Measurements from ENCODE around the gene TAS1R3.
"Not testable (repeated sequence)": the region's sequence is repeated elsewhere in the genome, so short reads cannot be mapped to it uniquely, and the experiment has no call there.

DNA sequence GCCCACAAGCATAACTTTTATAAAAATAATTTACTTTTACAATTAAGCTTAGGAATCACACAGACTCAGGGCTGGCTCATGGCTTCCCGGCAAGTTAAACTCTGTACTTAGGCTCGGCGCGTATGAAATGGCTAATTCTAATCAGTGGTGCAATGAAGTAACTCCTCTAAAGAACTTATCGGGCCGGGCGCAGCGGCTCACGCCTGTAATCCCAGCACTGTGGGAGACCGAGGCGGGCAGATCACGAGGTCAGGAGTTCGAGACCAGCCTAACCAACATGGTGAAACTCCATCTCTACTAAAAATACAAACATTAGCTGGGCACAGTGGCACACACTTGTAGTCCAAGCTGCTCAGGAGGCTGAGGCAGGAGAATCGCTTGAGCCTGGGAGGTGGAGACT lies 39.0 kb downstream of the TAS1R3 start:
- TF ChIP-seq FOXP1 (CRISPR knock-in tag; IDR thresholded peaks at IDR 0.05; ENCODE audit: borderline replicate concordance); TEAD4 (CRISPR knock-in tag; IDR thresholded peaks at IDR 0.05); ZNF121 (CRISPR knock-in tag; IDR thresholded peaks at IDR 0.05); SMAD3 (CRISPR knock-in tag; IDR thresholded peaks at IDR 0.05; ENCODE audit: borderline replicate concordance); ETV6 (CRISPR knock-in tag; IDR thresholded peaks at IDR 0.05): not testable (repeated sequence)
- TF ChIP-seq, protein P1, sequence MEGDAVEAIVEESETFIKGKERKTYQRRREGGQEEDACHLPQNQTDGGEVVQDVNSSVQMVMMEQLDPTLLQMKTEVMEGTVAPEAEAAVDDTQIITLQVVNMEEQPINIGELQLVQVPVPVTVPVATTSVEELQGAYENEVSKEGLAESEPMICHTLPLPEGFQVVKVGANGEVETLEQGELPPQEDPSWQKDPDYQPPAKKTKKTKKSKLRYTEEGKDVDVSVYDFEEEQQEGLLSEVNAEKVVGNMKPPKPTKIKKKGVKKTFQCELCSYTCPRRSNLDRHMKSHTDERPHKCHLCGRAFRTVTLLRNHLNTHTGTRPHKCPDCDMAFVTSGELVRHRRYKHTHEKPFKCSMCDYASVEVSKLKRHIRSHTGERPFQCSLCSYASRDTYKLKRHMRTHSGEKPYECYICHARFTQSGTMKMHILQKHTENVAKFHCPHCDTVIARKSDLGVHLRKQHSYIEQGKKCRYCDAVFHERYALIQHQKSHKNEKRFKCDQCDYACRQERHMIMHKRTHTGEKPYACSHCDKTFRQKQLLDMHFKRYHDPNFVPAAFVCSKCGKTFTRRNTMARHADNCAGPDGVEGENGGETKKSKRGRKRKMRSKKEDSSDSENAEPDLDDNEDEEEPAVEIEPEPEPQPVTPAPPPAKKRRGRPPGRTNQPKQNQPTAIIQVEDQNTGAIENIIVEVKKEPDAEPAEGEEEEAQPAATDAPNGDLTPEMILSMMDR (IDR thresholded peaks at IDR 0.05), result not testable (repeated sequence)
- TF ChIP-seq, protein P2, sequence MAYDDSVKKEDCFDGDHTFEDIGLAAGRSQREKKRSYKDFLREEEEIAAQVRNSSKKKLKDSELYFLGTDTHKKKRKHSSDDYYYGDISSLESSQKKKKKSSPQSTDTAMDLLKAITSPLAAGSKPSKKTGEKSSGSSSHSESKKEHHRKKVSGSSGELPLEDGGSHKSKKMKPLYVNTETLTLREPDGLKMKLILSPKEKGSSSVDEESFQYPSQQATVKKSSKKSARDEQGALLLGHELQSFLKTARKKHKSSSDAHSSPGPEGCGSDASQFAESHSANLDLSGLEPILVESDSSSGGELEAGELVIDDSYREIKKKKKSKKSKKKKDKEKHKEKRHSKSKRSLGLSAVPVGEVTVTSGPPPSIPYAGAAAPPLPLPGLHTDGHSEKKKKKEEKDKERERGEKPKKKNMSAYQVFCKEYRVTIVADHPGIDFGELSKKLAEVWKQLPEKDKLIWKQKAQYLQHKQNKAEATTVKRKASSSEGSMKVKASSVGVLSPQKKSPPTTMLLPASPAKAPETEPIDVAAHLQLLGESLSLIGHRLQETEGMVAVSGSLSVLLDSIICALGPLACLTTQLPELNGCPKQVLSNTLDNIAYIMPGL (CRISPR knock-in tag; IDR thresholded peaks at IDR 0.05), result not testable (repeated sequence)
- TF ChIP-seq, protein P3, sequence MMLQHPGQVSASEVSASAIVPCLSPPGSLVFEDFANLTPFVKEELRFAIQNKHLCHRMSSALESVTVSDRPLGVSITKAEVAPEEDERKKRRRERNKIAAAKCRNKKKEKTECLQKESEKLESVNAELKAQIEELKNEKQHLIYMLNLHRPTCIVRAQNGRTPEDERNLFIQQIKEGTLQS (CRISPR knock-in tag; conservative IDR thresholded peaks at IDR 0.05), result not testable (repeated sequence)
- TF ChIP-seq, protein P4, sequence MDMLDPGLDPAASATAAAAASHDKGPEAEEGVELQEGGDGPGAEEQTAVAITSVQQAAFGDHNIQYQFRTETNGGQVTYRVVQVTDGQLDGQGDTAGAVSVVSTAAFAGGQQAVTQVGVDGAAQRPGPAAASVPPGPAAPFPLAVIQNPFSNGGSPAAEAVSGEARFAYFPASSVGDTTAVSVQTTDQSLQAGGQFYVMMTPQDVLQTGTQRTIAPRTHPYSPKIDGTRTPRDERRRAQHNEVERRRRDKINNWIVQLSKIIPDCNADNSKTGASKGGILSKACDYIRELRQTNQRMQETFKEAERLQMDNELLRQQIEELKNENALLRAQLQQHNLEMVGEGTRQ (CRISPR knock-in tag; IDR thresholded peaks at IDR 0.05), result not testable (repeated sequence)
- TF ChIP-seq, protein P5, sequence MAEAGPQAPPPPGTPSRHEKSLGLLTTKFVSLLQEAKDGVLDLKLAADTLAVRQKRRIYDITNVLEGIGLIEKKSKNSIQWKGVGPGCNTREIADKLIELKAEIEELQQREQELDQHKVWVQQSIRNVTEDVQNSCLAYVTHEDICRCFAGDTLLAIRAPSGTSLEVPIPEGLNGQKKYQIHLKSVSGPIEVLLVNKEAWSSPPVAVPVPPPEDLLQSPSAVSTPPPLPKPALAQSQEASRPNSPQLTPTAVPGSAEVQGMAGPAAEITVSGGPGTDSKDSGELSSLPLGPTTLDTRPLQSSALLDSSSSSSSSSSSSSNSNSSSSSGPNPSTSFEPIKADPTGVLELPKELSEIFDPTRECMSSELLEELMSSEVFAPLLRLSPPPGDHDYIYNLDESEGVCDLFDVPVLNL (CRISPR knock-in tag; IDR thresholded peaks at IDR 0.05; ENCODE audit: borderline replicate concordance, low read depth), result not testable (repeated sequence)

Data from WTC11 (cell line).